ENCODE results near the gene GLCCI1. TPM values are rescaled to one million over a fixed set of nuclear protein-coding genes. Genes with fewer than 3 reads are reported as not detected.
"Not testable (repeated sequence)": the region's sequence is repeated elsewhere in the genome, so short reads cannot be mapped to it uniquely, and the experiment has no call there.

Gene GLCCI1
- total RNA-seq, 1 experiment from 2014 or later = 3.2 TPM

DNA sequence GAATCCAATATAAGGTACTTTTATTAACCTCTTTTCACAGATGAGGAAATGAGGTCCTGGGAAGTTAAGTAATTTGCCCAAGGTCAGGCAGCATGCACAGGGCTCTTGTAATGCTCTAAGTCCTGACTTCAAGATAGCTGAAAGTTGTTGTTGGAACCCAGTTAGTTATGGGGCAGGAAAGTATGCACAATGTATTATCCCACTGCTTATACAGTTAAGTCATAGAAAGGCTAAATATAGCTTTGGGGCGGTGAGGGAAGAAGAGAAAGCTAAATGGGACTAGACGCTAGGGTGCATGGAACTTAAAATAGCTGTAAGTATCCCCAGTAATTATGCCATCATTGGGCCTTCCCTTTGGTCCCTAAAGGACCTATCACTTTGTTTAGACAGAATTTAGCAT, 9.2 kb downstream of the GLCCI1 start:
- in situ Hi-C loops (cut with HindIII; ENCODE audit: low pct_unique_long_range_greater_than_20kb, low sequenced_read_pairs) = no loop called here

GRCh38 chr7:7978860-7979259, 10.3 kb downstream of the GLCCI1 start:
- DNase-seq (ENCODE audit: low read depth, low spot score) = no peak
- in situ Hi-C loops (cut with HindIII; ENCODE audit: low pct_unique_long_range_greater_than_20kb, low sequenced_read_pairs) = no loop called here

More for the DNA sequence above, 9.2 kb downstream of the GLCCI1 start:
- no peak for DNase-seq (ENCODE audit: low read depth, low spot score)

- DNase-seq (ENCODE audit: low read depth, low spot score) = no peak
- in situ Hi-C loops (cut with HindIII; ENCODE audit: low pct_unique_long_range_greater_than_20kb, low sequenced_read_pairs) = no loop called here
Observed at GRCh38 chr7:7979558-7979957, 11.0 kb downstream of the GLCCI1 start.

DNA sequence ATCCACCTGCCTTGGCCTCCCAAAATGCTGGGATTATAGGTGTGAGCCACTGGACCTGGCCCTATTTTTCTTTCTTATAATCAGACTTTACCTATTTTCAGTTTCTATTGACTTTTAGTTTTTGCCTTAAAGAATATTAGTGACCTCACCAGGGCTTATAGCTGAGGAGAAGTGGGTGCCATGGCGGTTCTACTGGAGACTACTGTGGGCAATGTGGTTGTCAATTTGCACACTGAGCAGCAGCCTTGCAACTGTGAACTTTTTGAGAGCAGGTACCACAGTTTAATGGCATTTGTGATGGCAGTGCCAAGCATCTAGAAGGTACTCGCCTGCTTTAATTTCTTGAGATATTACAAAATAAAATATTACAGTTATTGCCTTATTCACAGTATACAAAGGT, 11.5 kb downstream of the GLCCI1 start:
- in situ Hi-C loops (cut with HindIII; ENCODE audit: low pct_unique_long_range_greater_than_20kb, low sequenced_read_pairs) = no loop called here
- DNase-seq (ENCODE audit: low read depth, low spot score) = no peak

GRCh38 chr7:7982904-7983303, 14.3 kb downstream of the GLCCI1 start:
- in situ Hi-C loops (cut with HindIII; ENCODE audit: low pct_unique_long_range_greater_than_20kb, low sequenced_read_pairs) = no loop called here
- DNase-seq (ENCODE audit: low read depth, low spot score) = no peak

DNA sequence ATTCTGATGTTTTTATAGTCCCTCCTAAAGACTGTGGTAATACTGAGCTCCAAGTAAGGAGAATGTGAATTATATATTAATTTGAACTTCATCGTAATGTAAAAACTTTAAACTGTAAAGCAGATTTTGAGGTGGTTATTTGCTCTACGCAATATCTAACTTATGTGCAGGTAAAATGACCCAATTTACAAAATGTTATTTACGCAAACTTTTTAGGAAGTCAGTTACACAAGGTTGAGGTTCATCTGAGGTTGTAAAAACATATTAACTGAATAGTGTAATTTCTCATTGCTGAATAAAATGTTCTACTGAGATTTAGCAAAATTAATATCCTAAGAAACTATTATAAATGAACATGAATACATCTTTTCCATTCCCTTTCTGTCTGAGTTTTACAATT, 15.8 kb downstream of the GLCCI1 start:
- no peak for DNase-seq (ENCODE audit: low read depth, low spot score)
- in situ Hi-C loops (cut with HindIII; ENCODE audit: low pct_unique_long_range_greater_than_20kb, low sequenced_read_pairs) = no loop called here

- in situ Hi-C loops (cut with HindIII; ENCODE audit: low pct_unique_long_range_greater_than_20kb, low sequenced_read_pairs) = no loop called here
- no peak for DNase-seq (ENCODE audit: low read depth, low spot score)
Observed at GRCh38 chr7:7988706-7989105, 20.1 kb downstream of the GLCCI1 start.

GRCh38 chr7:7989133-7989532, 20.5 kb downstream of the GLCCI1 start:
- no peak for DNase-seq (ENCODE audit: low read depth, low spot score)
- in situ Hi-C loops (cut with HindIII; ENCODE audit: low pct_unique_long_range_greater_than_20kb, low sequenced_read_pairs) = no loop called here

DNA sequence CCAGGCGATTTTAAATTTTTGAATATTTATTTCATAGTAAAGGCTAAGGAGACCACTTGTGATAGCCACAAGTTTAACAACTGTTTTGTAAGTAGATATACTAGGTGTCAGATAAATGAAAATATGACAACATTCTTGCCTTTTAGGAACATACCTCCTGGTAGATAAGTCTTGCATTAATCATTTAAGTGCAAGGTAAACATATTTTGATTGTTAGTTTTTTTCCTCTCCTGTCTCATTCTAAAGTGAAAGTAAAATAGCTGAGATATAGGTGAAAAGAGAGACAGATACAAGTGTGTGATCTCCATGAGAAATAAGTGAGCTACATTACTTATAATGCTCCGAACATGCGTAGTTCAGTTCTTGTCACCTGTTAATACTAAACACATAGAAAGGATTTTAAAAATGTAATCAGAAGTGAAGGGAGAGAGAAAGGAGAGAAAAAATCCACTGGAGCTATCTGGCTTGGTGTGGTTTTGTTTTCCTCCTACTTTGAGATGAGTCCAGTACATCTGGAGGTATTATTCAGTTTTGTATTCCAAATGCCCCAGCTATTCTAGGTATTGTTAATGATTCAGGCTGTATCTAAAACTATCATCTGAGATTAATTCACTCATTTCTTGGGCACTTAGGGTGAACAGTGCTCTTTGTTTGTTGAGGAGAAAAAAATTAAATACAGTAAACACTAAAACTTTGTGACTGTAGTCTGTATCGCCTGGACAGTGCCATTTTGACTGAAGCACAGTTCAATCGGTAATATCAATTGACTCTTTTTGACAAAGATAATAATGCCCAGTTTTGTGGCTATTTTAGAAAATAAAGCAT, 21.2 kb downstream of the GLCCI1 start:
- in situ Hi-C loops (cut with HindIII; ENCODE audit: low pct_unique_long_range_greater_than_20kb, low sequenced_read_pairs) = no loop called here
- DNase-seq (ENCODE audit: low read depth, low spot score) = no peak

GRCh38 chr7:7990441-7990761, 21.8 kb downstream of the GLCCI1 start:
- in situ Hi-C loops (cut with HindIII; ENCODE audit: low pct_unique_long_range_greater_than_20kb, low sequenced_read_pairs) = no loop called here
- no peak for DNase-seq (ENCODE audit: low read depth, low spot score)

DNA sequence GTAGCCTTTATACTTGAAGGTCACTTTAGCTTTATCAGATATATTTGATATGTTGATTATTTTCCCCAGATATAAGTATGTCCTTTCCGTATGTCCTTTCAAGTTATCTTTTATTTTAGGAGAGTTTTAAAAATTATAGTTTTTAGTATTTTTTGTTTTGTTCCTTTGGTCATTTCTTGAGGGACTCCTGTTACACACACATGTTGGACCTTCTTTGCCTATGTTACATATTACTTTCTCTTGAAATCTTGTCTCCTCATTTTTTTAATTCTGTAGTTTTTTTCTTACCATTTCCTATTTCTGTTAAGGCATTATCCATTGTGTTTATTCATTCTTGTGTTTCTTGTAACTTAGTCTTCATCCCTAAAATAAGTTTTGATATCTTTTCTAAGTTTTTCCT, 23.9 kb downstream of the GLCCI1 start:
- in situ Hi-C loops (cut with HindIII; ENCODE audit: low pct_unique_long_range_greater_than_20kb, low sequenced_read_pairs) = no loop called here
- no peak for DNase-seq (ENCODE audit: low read depth, low spot score)

- DNase-seq (ENCODE audit: low read depth, low spot score); in situ Hi-C loops (cut with HindIII; ENCODE audit: low pct_unique_long_range_greater_than_20kb, low sequenced_read_pairs): not testable (repeated sequence)
Observed at GRCh38 chr7:7995348-7995747, 26.8 kb downstream of the GLCCI1 start.

GRCh38 chr7:7996568-7996967, 28.0 kb downstream of the GLCCI1 start:
- in situ Hi-C loops (cut with HindIII; ENCODE audit: low pct_unique_long_range_greater_than_20kb, low sequenced_read_pairs) = no loop called here
- DNase-seq (ENCODE audit: low read depth, low spot score) = no peak

DNA sequence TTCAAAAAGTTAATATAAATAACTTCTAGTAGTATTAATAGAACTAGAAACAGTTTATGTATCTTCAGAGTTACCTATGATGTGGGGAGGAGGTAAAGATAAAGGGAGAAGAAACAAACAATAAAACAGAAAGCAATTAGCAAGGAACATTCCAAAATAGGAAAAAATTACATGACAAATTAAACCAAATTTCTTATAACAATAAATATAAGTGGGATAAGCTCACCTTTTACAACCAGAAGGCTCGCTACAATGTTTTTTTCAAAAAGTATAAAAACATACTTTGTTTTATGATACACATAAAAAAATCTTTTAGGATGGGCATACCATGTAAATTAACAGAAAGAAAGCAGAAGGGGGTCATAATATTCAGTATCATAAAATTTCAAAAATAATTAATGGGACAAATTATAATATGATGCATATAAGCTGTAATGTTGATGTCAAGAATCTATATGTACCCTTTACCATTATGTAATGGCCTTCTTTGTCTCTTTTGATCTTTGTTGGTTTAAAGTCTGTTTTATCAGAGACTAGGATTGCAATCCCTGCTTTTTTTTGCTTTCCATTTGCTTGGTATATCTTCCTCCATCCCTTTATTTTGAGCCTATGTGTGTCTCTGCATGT, 31.8 kb downstream of the GLCCI1 start:
- no peak for DNase-seq (ENCODE audit: low read depth, low spot score)
- in situ Hi-C loops (cut with HindIII; ENCODE audit: low pct_unique_long_range_greater_than_20kb, low sequenced_read_pairs) = no loop called here

GRCh38 chr7:8003077-8003476, 34.5 kb downstream of the GLCCI1 start:
- no peak for DNase-seq (ENCODE audit: low read depth, low spot score)
- in situ Hi-C loops (cut with HindIII; ENCODE audit: low pct_unique_long_range_greater_than_20kb, low sequenced_read_pairs) = no loop called here

DNA sequence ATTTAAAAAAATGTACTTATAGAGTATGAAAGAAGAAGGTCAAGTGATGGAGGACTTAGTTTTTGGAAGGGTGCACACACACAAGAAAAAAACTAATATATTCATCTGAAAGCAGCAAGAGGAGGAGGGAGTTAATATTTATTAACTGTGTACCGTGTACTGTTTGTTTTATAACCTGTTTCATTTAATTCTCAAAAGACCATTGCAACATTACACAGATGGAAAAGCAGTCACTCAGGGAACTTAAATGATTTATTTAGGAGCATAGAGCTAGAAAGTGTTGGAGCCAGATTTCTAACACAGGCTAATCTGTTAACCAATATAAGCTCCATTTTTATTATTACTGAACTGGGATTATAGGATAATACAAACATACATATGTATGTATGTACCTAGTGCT, 36.7 kb downstream of the GLCCI1 start:
- in situ Hi-C loops (cut with HindIII; ENCODE audit: low pct_unique_long_range_greater_than_20kb, low sequenced_read_pairs) = no loop called here
- DNase-seq (ENCODE audit: low read depth, low spot score) = no peak

- in situ Hi-C loops (cut with HindIII; ENCODE audit: low pct_unique_long_range_greater_than_20kb, low sequenced_read_pairs) = no loop called here
- no peak for DNase-seq (ENCODE audit: low read depth, low spot score)
Observed at GRCh38 chr7:8014399-8014798, 45.8 kb downstream of the GLCCI1 start.

DNA sequence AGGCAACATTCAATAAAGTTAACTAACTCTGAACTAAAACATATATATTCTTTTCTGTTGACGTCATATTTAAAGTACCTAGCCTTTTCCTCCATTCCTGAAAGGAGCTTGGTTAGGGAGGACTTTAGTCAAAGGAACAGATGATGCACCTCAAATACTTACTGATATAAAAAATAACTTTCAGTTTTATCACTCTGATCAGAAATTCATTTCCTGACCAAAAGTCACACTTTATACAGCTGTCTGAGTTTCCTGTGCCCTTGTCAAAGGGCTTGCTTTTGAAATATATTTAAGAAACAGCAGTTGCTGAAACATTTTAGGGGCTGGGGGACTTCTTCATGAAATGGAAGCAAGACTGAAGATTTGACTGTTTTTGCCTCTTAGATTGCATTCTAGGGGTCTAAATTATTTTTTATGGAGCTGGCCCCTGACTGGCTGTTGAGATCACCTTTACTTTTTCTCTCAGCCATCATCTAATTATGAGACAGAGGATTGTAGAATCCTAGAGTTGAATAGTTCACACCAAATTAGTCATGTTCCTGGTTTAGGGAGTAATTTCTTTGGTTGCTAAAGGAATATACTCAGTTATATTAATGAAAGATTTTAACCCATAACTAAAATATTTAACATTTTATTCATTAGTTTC, 46.6 kb downstream of the GLCCI1 start:
- no peak for DNase-seq (ENCODE audit: low read depth, low spot score)
- in situ Hi-C loops (cut with HindIII; ENCODE audit: low pct_unique_long_range_greater_than_20kb, low sequenced_read_pairs) = no loop called here

DNA sequence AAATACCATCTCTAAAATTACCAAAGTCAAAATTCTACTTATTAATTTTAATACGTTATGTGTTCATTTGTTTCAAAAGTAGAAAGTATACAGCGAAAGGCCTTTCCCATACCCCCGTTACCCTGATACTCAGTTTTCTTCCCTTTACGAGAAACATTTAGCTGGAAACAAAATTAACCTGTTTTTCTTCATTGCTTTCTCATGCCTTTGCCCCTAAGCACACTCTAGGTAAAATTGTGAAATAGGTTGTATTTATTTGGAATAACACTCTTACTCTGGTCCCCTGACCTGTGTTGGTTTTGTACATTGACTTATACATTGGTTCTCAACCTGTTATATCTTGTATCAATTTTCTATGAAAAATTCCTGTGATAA, 47.1 kb downstream of the GLCCI1 start:
- no peak for DNase-seq (ENCODE audit: low read depth, low spot score)
- in situ Hi-C loops (cut with HindIII; ENCODE audit: low pct_unique_long_range_greater_than_20kb, low sequenced_read_pairs) = no loop called here

Data from SK-MEL-5 (cell line).